K562 (cell line): ENCODE results near the gene CDK5R1. TPM values are rescaled to one million over a fixed set of nuclear protein-coding genes. Genes with fewer than 3 reads are reported as not detected.
"Not testable (repeated sequence)": the region's sequence is repeated elsewhere in the genome, so short reads cannot be mapped to it uniquely, and the experiment has no call there.

ENCODE experiments used
- ATAC-seq: fragments of 200-7000 bp; cut with Tn5 transposase; 3 replicates; pipeline ENCODE4 v1.9.1; 2020; ENCODE audit warnings: moderate library complexity
- BruUV-seq: library from RNA; stranded (reverse); fragments of 400-500 nt; replicated peaks from 2 replicates; lab custom pipeline; 2021; lab: Mats Ljungman, UMichigan
- CTCF ChIA-PET: fragments of 300-600 bp; formaldehyde crosslinking; extraction: SDS; loops from one replicate; lab custom pipeline; 2021; ENCODE audit warnings: low intra/inter-chr PET ratio; lab: Yijun Ruan, JAX
- POLR2A ChIA-PET: fragments of 300-600, 350-650 bp; sonication (Branson Sonifier 250); formaldehyde crosslinking; extraction: SDS; loops from one replicate; lab custom pipeline; 2021; ENCODE audit warnings: antibody characterized with exemption, inconsistent platforms; lab: Yijun Ruan, JAX
- DNase-seq, 4 experiments: peaks; one replicate each; pipeline versions ENCODE4 v3.0.0 to v3.0.0-alpha.2; 2011 to 2018; ENCODE audit warnings: low spot score in 3 of 4, mixed read lengths in 3 of 4; ENCODE audit errors: extremely low read depth in 1 of 4
- FAIRE-seq: peaks from 2 replicates; lab custom pipeline; 2011; peaks lifted over from hg19 to GRCh38; lab: Jason Lieb, UNC
- H2AFZ ChIP-seq: 2 replicates; pipeline ENCODE4 v1.6.0; 2011; ENCODE audit warnings: low read depth, low read length, control low read depth, inconsistent platforms
- H3K27ac ChIP-seq: fragments of 200-600 bp; 3 replicates; pipeline ENCODE4 v1.8.0; 2011; ENCODE audit warnings: low read depth, mild to moderate bottlenecking, control low read depth, inconsistent platforms, low read length, moderate library complexity, mixed read lengths; ENCODE audit errors: extremely low read depth
- H3K27me3 ChIP-seq, 2 experiments: fragments of 300-600 bp in 1 of 2; 2 replicates in 1 of 2; 3 replicates in 1 of 2; pipeline versions ENCODE4 v1.6.0 to v1.8.0; 2011; ENCODE audit warnings: inconsistent platforms in 2 of 2, low read length in 2 of 2, mild to moderate bottlenecking in 1 of 2, mixed read lengths in 1 of 2, moderate library complexity in 1 of 2; ENCODE audit not compliant: control insufficient read depth in 2 of 2, insufficient read depth in 2 of 2
- H3K36me3 ChIP-seq: fragments of 300-600 bp; 3 replicates; pipeline ENCODE4 v1.8.0; 2011; ENCODE audit warnings: mild to moderate bottlenecking, low read length, inconsistent platforms; ENCODE audit not compliant: control insufficient read depth, insufficient read depth
- H3K4me1 ChIP-seq, 2 experiments: fragments of 200-600 bp in 1 of 2; replicated peaks in 1 of 2; 2 replicates in 1 of 2; 3 replicates in 1 of 2; pipeline versions ENCODE4 v1.5.1 to v1.8.0; 2011; ENCODE audit warnings: inconsistent platforms in 2 of 2, low read length in 2 of 2, mild to moderate bottlenecking in 1 of 2, mixed read lengths in 1 of 2, moderate library complexity in 1 of 2; ENCODE audit not compliant: control insufficient read depth in 2 of 2, insufficient read depth in 2 of 2
- H3K4me2 ChIP-seq: 2 replicates; pipeline ENCODE4 v1.6.1; 2011; ENCODE audit warnings: low read length, control low read depth, inconsistent platforms, mixed read lengths; ENCODE audit not compliant: insufficient read depth
- H3K4me3 ChIP-seq: fragments of 200-600 bp; sonication (generic), shearing (Covaris generic); 2 replicates; pipeline ENCODE4 v1.5.1; 2016; ENCODE audit warnings: control low read depth, inconsistent platforms
- H3K79me2 ChIP-seq: fragments of 200-600 bp; 3 replicates; pipeline ENCODE4 v1.8.0; 2011; ENCODE audit warnings: low read length, inconsistent platforms; ENCODE audit not compliant: control insufficient read depth, insufficient read depth
- H3K9ac ChIP-seq, 2 experiments: 2 replicates each; pipeline versions ENCODE4 v1.6.0 to v1.6.1; 2011; ENCODE audit warnings: low read depth in 2 of 2, low read length in 2 of 2, control low read depth in 1 of 2, inconsistent platforms in 1 of 2, mild to moderate bottlenecking in 1 of 2, mixed read lengths in 1 of 2; ENCODE audit not compliant: insufficient read depth in 1 of 2
- H3K9me1 ChIP-seq: one replicate; pipeline ENCODE4 v1.6.0; 2011; ENCODE audit warnings: inconsistent platforms, mild to moderate bottlenecking, low read length, moderate library complexity; ENCODE audit not compliant: control insufficient read depth, insufficient read depth
- H3K9me3 ChIP-seq: replicated peaks from 2 replicates; pipeline ENCODE4 v1.5.1; 2011; ENCODE audit warnings: low read depth, low read length, inconsistent platforms; ENCODE audit not compliant: control insufficient read depth, insufficient read depth
- H4K20me1 ChIP-seq: replicated peaks from 2 replicates; pipeline ENCODE4 v1.6.1; 2011; ENCODE audit warnings: low read length, inconsistent platforms, mixed read lengths; ENCODE audit not compliant: control insufficient read depth, insufficient read depth
- E2F3 ChIP-seq: fragments of 250-450 bp; sonication (Bioruptor Pico); IDR thresholded peaks from 2 replicates; pipeline ENCODE4 v1.4.0; 2020; ENCODE audit warnings: mild to moderate bottlenecking
- GABPB1 ChIP-seq: sonication (generic); formaldehyde crosslinking; IDR thresholded peaks from 2 replicates; pipeline ENCODE4 v1.8.0; 2022; ENCODE audit warnings: mild to moderate bottlenecking, missing genetic modification reagents
- WGBS: fragments of 100-300 bp; shearing (Covaris generic); methylation state at CpG from one replicate; pipeline ENCODE4 v1.1.6; 2016; ENCODE audit warnings: low coverage, mixed read lengths; ENCODE audit not compliant: insufficient coverage; ENCODE audit errors: missing lambda C conversion rate; 5-methylcytosine and 5-hydroxymethylcytosine counted together
- in situ Hi-C: fragments of 300-500 bp; cut with MboI; formaldehyde crosslinking; loops from 4 replicates; pipeline ENCODE4 v1.15.0; 2018; ENCODE audit warnings: inconsistent platforms, mixed read lengths
- intact Hi-C: fragments of 100-400 bp; cut with micrococcal nuclease; formaldehyde crosslinking; loops from 2 replicates; pipeline ENCODE4 v1.14.2; 2022
- polyA plus RNA-seq, 8 experiments: library from polyadenylated mRNA; depleted of rRNA in 4 of 8; stranded (reverse) in 5 of 8; unstranded in 3 of 8; fragments of >200 nt; fragmentation: Nextera tagmentation in 2 of 8; fragmentation: Illumina TruSeq in 1 of 8; extraction: Ambion mirVana in 2 of 8; extraction: Trizol in 1 of 8; gene quantifications; 2 replicates each; pipeline versions ENCODE4 v1.2.1 to v1.2.3, GENCODE V29; 2011 to 2014; ENCODE audit warnings: inconsistent platforms in 1 of 8, missing spikeins in 1 of 8
- total RNA-seq, 7 experiments: library from RNA; depleted of rRNA in 6 of 7; stranded (reverse); fragments of >200 nt in 6 of 7; fragmentation: Illumina TruSeq in 2 of 7; extraction: Trizol in 2 of 7; gene quantifications; 2 replicates each; pipeline versions ENCODE4 v1.2.1 to v1.2.3, GENCODE V29; 2011 to 2021; ENCODE audit warnings: low replicate concordance in 1 of 7

Gene CDK5R1
- total and polyA plus RNA-seq, 9 of the 15 experiments (the other 6 are each of a cell fraction or from before 2014, with no cell fraction given), result 0.10 to 4.8 (median 2.3) TPM

DNA sequence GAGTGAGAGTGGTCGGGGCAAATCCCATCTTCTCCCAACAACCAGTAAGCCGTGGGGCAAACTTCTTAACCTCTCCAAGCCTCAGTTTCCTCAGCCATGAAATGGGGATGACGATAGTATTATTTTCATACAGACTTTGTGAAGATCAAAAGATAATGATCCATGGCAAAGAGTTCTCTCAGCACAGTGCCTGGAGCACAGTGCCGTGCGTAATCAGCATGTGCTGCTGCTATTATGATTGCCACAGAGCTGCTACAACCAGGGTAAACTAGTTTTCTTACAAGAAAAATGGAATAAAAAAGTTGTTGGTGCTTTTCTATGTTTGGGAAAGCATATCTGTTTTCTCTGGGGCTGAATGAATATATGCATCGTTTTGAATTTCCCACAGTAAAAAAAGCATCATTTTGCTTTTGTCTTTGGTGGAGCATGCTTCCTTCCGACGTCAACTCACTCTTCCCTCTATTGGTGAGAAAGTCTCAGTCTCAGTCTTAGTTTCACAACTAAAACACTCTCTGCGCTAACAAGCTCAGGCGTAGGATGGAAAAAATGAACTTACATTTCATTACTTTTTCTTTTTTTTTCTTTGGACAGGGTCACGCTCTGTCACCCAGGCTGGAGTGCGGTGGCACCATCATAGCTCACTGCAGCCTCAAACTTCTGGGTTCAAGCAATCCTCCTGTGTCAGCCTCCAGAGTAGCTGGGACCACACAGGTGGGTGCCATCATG, 37.2 kb downstream of the CDK5R1 start:
- intact Hi-C loops, result no loop called here
- Histone ChIP-seq H3K4me3 (no peak overlapping the region), H3K9me3 (no peaks in the 10 kb centered on the region), H2AFZ (no peak overlapping the region), H3K4me1 (peaks cover 2 to 8% of the 10 kb centered on the region in 2 experiments; a peak in 2 of 5 replicates), H3K36me3 (no peaks in the 10 kb centered on the region; the same call in 2 of the 3 replicates), H3K27ac (no peak overlapping the region), H3K9ac (no peak overlapping the region), H3K27me3 (no peaks in the 10 kb centered on the region), H3K9me1 (no peaks in the 10 kb centered on the region), H4K20me1 (no peaks in the 10 kb centered on the region), H3K4me2 (no peak overlapping the region), H3K79me2 (no peaks in the 10 kb centered on the region)
- CTCF ChIA-PET, result no interaction called here
- no peak for TF ChIP-seq GABPB1 (CRISPR knock-in tag)
- no peak for TF ChIP-seq E2F3 (CRISPR knock-in tag)
- in situ Hi-C loops, result no loop called here
- FAIRE-seq (no peak), ATAC-seq (no peak), DNase-seq (no peak)
- POLR2A ChIA-PET, result interaction anchor here (0.9 to 2.8 kb wide), 2 partner anchors 10 to 11 kb away, joined by 3 to 8 read pairs; no protein-coding TSS in a partner anchor
- 74% methylated on average over 12 of the region's 12 CpGs for WGBS
- no TSS peak for BruUV-seq

DNA sequence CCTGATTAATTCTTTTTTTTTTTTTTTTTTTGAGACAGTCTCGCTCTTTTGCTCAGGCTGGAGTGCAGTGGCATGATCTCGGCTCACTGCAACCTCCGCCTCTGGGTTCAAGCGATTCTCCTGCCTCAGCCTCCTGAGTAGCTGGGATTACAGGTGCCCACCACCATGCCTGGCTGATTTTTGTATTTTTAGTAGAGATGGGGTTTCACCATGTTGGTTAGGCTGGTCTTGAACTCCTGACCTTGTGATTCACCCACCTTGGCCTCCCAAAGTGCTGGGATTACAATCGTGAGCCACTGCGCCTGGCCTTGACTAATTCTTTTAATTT, 37.7 kb downstream of the CDK5R1 start:
- H3K9me3 ChIP-seq, intact Hi-C loops, CTCF ChIA-PET, in situ Hi-C loops, DNase-seq, BruUV-seq, H3K27ac ChIP-seq, ATAC-seq, FAIRE-seq, H3K9me1 ChIP-seq, H3K4me3 ChIP-seq, H4K20me1 ChIP-seq, H2AFZ ChIP-seq, H3K36me3 ChIP-seq, H3K79me2 ChIP-seq, H3K9ac ChIP-seq, H3K4me2 ChIP-seq, H3K27me3 ChIP-seq, H3K4me1 ChIP-seq: not testable (repeated sequence)
- POLR2A ChIA-PET, result interaction anchor here (0.9 to 2.8 kb wide), 2 partner anchors 9 to 12 kb away, joined by 3 to 8 read pairs; no protein-coding TSS in a partner anchor
- 53% methylated on average over 2 of the region's 6 CpGs for WGBS
